ENCODE measurements around the gene GTPBP8.

The GTPBP8 gene

DNA sequence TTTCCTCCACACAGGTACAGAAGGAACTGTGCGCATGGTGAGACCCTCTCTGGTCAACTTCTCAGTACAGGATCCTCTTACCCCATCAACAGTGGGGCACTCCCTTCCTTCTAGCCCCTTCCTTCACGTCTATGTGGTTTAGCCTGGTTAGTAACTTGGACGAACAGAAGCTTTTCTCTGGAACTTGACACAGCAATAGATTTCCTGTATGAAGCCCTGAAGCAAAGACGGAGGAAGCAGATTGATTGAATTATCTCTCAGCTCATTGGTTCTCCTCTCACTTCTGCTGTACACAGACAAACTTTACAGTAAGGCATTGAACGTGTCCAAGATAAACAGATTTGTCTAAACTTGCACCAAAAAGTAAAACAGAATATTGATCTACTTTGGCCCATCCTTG is 15.9 kb upstream of the GTPBP8 start, which contains the start of gene CD200R1:
CD200R1 (minus strand) TSS at position 210 of the 400 bp plus-strand sequence. CDS start 246 bp downstream, outside the sequence.
- Histone ChIP-seq H3K4me2 (ENCODE audit: low read depth, low read length, poor library complexity, severe bottlenecking) (peak within 1 kb of the TSS; percentile 58), H2AFZ (ENCODE audit: low read depth, low read length, severe bottlenecking) (peak within 1 kb of the TSS; percentile 66), H3K27ac (ENCODE audit: low read depth, low read length) (peak within 1 kb of the TSS; percentile 71), H3K36me3 (ENCODE audit: low read length) (no peaks in the 10 kb centered on the region), H3F3A (ENCODE audit: insufficient read depth) (peaks cover 5% of the 10 kb centered on the region; the same call in 1 of the 2 replicates), H3K9me3 (ENCODE audit: insufficient read depth, low read length) (no peaks in the 10 kb centered on the region), H3K9me2 (replicated peaks; ENCODE audit: insufficient read depth, low read length) (no peaks in the 10 kb centered on the region), H3K79me2 (ENCODE audit: insufficient read depth, low read length) (no peaks in the 10 kb centered on the region; the same call in 1 of the 2 replicates), H4K20me1 (ENCODE audit: low read depth, low read length) (no peaks in the 10 kb centered on the region), H3K27me3 (ENCODE audit: low read length) (no peaks in the 10 kb centered on the region), H3K4me3 (ENCODE audit: insufficient read depth, low read length, poor library complexity, severe bottlenecking) (peak within 1 kb of the TSS; percentile 28), H3K9ac (ENCODE audit: low read length) (peak within 1 kb of the TSS; percentile 37)
- no peak for TF ChIP-seq EZH2phosphoT487 (conservative IDR thresholded peaks at IDR 0.05; ENCODE audit: low read length)
- TF ChIP-seq, protein P1, sequence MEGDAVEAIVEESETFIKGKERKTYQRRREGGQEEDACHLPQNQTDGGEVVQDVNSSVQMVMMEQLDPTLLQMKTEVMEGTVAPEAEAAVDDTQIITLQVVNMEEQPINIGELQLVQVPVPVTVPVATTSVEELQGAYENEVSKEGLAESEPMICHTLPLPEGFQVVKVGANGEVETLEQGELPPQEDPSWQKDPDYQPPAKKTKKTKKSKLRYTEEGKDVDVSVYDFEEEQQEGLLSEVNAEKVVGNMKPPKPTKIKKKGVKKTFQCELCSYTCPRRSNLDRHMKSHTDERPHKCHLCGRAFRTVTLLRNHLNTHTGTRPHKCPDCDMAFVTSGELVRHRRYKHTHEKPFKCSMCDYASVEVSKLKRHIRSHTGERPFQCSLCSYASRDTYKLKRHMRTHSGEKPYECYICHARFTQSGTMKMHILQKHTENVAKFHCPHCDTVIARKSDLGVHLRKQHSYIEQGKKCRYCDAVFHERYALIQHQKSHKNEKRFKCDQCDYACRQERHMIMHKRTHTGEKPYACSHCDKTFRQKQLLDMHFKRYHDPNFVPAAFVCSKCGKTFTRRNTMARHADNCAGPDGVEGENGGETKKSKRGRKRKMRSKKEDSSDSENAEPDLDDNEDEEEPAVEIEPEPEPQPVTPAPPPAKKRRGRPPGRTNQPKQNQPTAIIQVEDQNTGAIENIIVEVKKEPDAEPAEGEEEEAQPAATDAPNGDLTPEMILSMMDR (IDR thresholded peaks at IDR 0.05; ENCODE audit: insufficient read depth, low read length, poor library complexity, severe bottlenecking), result no peak

DNA sequence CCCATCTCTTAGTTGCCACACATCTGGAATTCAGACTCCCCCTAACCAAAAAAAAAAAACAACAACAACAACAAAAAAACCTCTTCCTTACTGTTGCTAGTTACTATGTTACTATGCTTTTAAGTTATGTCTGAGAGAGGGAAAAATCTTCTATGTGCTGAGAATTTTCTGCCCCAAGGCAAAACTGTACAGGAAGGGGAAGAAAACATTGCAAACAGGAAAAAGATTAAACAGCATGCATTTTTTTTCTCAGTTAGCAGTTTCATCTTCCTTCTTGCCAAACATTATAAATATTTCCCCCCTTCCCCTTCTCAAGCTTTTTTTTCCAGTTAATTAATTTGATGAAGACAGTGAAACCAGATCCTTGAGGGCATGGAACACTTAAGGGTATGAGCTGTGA is 14.8 kb upstream of the GTPBP8 start:
- H3K27ac ChIP-seq (ENCODE audit: low read depth, low read length), result peak overlapping the region; percentile 40; the same call in 1 of the 2 replicates
- H3K4me2 ChIP-seq (ENCODE audit: low read depth, low read length, poor library complexity, severe bottlenecking), result peak overlapping the region; percentile 58

DNA sequence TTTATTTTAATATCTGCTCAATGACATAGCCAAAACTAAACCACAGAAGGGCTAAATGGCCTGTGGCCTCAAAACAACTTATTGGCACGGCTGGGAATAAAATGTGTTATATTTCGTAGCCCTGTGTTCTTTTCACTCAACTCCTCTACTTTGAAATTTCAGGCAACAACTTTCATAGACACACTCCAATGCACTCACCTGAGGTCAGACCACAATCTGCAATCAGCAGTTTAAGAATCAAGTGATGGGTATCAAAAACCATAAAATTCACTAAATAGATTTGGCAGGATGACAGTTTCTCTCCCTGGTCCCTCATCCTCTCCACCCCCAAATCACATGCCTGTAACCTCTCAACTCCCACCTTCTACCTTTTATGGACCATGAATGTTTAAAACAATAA is 13.8 kb upstream of the GTPBP8 start:
- Histone ChIP-seq H3K9me3 (ENCODE audit: insufficient read depth, low read length) (no peaks in the 10 kb centered on the region), H3K36me3 (ENCODE audit: low read length) (no peaks in the 10 kb centered on the region), H3K79me2 (ENCODE audit: insufficient read depth, low read length) (no peaks in the 10 kb centered on the region; the same call in 1 of the 2 replicates), H3K4me3 (ENCODE audit: insufficient read depth, low read length, poor library complexity, severe bottlenecking) (no peak overlapping the region), H2AFZ (ENCODE audit: low read depth, low read length, severe bottlenecking) (no peak overlapping the region), H3K4me2 (ENCODE audit: low read depth, low read length, poor library complexity, severe bottlenecking) (peak overlapping the region; percentile 58), H3K27me3 (ENCODE audit: low read length) (no peaks in the 10 kb centered on the region), H4K20me1 (ENCODE audit: low read depth, low read length) (no peaks in the 10 kb centered on the region), H3K9me2 (replicated peaks; ENCODE audit: insufficient read depth, low read length) (no peaks in the 10 kb centered on the region), H3K27ac (ENCODE audit: low read depth, low read length) (peak overlapping the region; percentile 40; the same call in 1 of the 2 replicates), H3F3A (ENCODE audit: insufficient read depth) (peaks cover 5% of the 10 kb centered on the region; the same call in 1 of the 2 replicates), H3K9ac (ENCODE audit: low read length) (no peak overlapping the region)
- TF ChIP-seq EZH2phosphoT487 (conservative IDR thresholded peaks at IDR 0.05; ENCODE audit: low read length), result no peak

More for the DNA sequence above, 14.8 kb upstream of the GTPBP8 start:
- no peaks in the 10 kb centered on the region for H3K9me2 ChIP-seq (replicated peaks; ENCODE audit: insufficient read depth, low read length)
- H2AFZ ChIP-seq (ENCODE audit: low read depth, low read length, severe bottlenecking), result peak overlapping the region; percentile 12
- peaks cover 5% of the 10 kb centered on the region; the same call in 1 of the 2 replicates for H3F3A ChIP-seq (ENCODE audit: insufficient read depth)
- TF ChIP-seq, protein P1 (IDR thresholded peaks at IDR 0.05; ENCODE audit: insufficient read depth, low read length, poor library complexity, severe bottlenecking), result no peak
- TF ChIP-seq EZH2phosphoT487 (conservative IDR thresholded peaks at IDR 0.05; ENCODE audit: low read length), result no peak
- no peaks in the 10 kb centered on the region for H4K20me1 ChIP-seq (ENCODE audit: low read depth, low read length)
- H3K9ac ChIP-seq (ENCODE audit: low read length), result no peak overlapping the region
- H3K27me3 ChIP-seq (ENCODE audit: low read length), result no peaks in the 10 kb centered on the region
- no peak overlapping the region for H3K4me3 ChIP-seq (ENCODE audit: insufficient read depth, low read length, poor library complexity, severe bottlenecking)
- H3K36me3 ChIP-seq (ENCODE audit: low read length), result no peaks in the 10 kb centered on the region
- H3K9me3 ChIP-seq (ENCODE audit: insufficient read depth, low read length), result no peaks in the 10 kb centered on the region
- no peaks in the 10 kb centered on the region; the same call in 1 of the 2 replicates for H3K79me2 ChIP-seq (ENCODE audit: insufficient read depth, low read length)

DNA sequence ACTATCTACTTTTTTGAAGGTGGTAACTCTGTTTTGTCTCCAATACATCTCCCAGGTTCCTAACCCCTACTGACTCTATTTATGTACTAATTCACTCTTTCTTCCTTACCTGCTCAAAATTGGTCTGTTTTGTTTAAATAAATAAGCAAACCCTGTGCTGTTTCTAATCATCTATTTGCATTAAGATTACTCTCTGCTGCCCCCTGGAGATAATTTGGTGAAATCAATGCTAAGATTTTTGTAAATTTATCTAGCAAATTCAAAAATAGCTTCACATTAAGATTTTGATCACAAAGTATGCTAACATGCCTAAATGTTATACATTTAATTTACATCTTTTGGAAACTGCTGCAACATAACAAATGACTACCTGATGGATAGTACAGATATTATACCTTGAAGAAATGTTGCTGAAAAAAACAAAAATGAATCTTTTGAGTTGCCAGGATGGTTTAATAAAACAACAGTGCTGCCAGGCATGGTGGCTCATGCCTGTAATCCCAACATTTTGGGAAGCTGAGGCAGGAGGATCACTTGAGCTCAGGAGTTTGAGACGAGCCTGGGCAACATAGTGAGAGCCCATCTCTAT is 11.4 kb upstream of the GTPBP8 start:
- Histone ChIP-seq H3K9me3 (ENCODE audit: insufficient read depth, low read length) (no peaks in the 10 kb centered on the region), H2AFZ (ENCODE audit: low read depth, low read length, severe bottlenecking) (peak overlapping the region; percentile 6), H3K9me2 (replicated peaks; ENCODE audit: insufficient read depth, low read length) (no peaks in the 10 kb centered on the region), H3K9ac (ENCODE audit: low read length) (no peak overlapping the region), H4K20me1 (ENCODE audit: low read depth, low read length) (no peaks in the 10 kb centered on the region), H3K4me2 (ENCODE audit: low read depth, low read length, poor library complexity, severe bottlenecking) (peak overlapping the region; percentile 4), H3F3A (ENCODE audit: insufficient read depth) (no peaks in the 10 kb centered on the region), H3K36me3 (ENCODE audit: low read length) (no peaks in the 10 kb centered on the region), H3K4me3 (ENCODE audit: insufficient read depth, low read length, poor library complexity, severe bottlenecking) (no peak overlapping the region), H3K79me2 (ENCODE audit: insufficient read depth, low read length) (no peaks in the 10 kb centered on the region), H3K27ac (ENCODE audit: low read depth, low read length) (no peak overlapping the region), H3K27me3 (ENCODE audit: low read length) (no peaks in the 10 kb centered on the region)
- TF ChIP-seq, protein P1 (IDR thresholded peaks at IDR 0.05; ENCODE audit: insufficient read depth, low read length, poor library complexity, severe bottlenecking), result peak; percentile 73
- no peak for TF ChIP-seq EZH2phosphoT487 (conservative IDR thresholded peaks at IDR 0.05; ENCODE audit: low read length)

Data from SU-DHL-6 (cell line).